Mesenchymal stem cell (in vitro differentiated cells and primary cell): ENCODE results near the gene FAT1.

Experiments
- DNase-seq: peaks from one replicate; pipeline ENCODE4 v3.0.0-alpha.2; 2013
- H2AFZ ChIP-seq: one replicate; pipeline ENCODE4 v1.6.1; 2013; ENCODE audit warnings: low read depth, mild to moderate bottlenecking, control low read depth, inconsistent platforms, low read length, moderate library complexity
- H2AK5ac ChIP-seq: 2 replicates; pipeline ENCODE4 v1.6.1; 2013; ENCODE audit warnings: low read length, moderate library complexity, mild to moderate bottlenecking, inconsistent platforms; ENCODE audit not compliant: severe bottlenecking
- H2BK120ac ChIP-seq: one replicate; pipeline ENCODE4 v1.6.1; 2013; ENCODE audit warnings: low read depth, mild to moderate bottlenecking, inconsistent platforms, low read length, moderate library complexity
- H2BK12ac ChIP-seq, 2 experiments: one replicate each; pipeline ENCODE4 v1.6.1; 2013; ENCODE audit warnings: inconsistent platforms in 2 of 2, low read length in 2 of 2, mild to moderate bottlenecking in 2 of 2, moderate library complexity in 2 of 2, control low read depth in 1 of 2
- H2BK15ac ChIP-seq: one replicate; pipeline ENCODE4 v1.6.1; 2013; ENCODE audit warnings: mild to moderate bottlenecking, low read depth, inconsistent platforms; ENCODE audit not compliant: poor library complexity, severe bottlenecking
- H2BK5ac ChIP-seq: 2 replicates; pipeline ENCODE4 v1.6.1; 2013; ENCODE audit warnings: low read depth, mild to moderate bottlenecking, low read length, control low read depth, inconsistent platforms; ENCODE audit not compliant: poor library complexity, severe bottlenecking
- H3K14ac ChIP-seq, 2 experiments: one replicate each; pipeline ENCODE4 v1.6.1; 2013; ENCODE audit warnings: inconsistent platforms in 2 of 2, low read length in 2 of 2, control low read depth in 1 of 2, mild to moderate bottlenecking in 1 of 2, moderate library complexity in 1 of 2
- H3K18ac ChIP-seq, 2 experiments: one replicate each; pipeline ENCODE4 v1.6.1; 2013; ENCODE audit warnings: inconsistent platforms in 2 of 2, low read length in 2 of 2, control low read depth in 1 of 2, low read depth in 1 of 2, mild to moderate bottlenecking in 1 of 2
- H3K23ac ChIP-seq, 2 experiments: one replicate each; pipeline ENCODE4 v1.6.1; 2013; ENCODE audit warnings: inconsistent platforms in 2 of 2, low read length in 2 of 2, mild to moderate bottlenecking in 2 of 2, moderate library complexity in 2 of 2, control low read depth in 1 of 2
- H3K27ac ChIP-seq: 2 replicates; pipeline ENCODE4 v1.5.1; 2013; ENCODE audit warnings: mild to moderate bottlenecking, moderate library complexity, low read length, control low read depth, inconsistent platforms; ENCODE audit not compliant: poor library complexity, severe bottlenecking
- H3K27me3 ChIP-seq, 2 experiments: 2 replicates each; pipeline versions ENCODE4 v1.6.1 to v1.7.0; 2013; ENCODE audit warnings: low read length in 2 of 2, mild to moderate bottlenecking in 2 of 2, moderate library complexity in 2 of 2, control low read depth in 1 of 2, inconsistent platforms in 1 of 2; ENCODE audit not compliant: control insufficient read depth in 1 of 2, insufficient read depth in 1 of 2
- H3K36me3 ChIP-seq, 2 experiments: 2 replicates each; pipeline versions ENCODE4 v1.6.1 to v1.7.0; 2013; ENCODE audit warnings: low read length in 2 of 2, control low read depth in 1 of 2, inconsistent platforms in 1 of 2, low read depth in 1 of 2, mild to moderate bottlenecking in 1 of 2; ENCODE audit not compliant: insufficient read depth in 2 of 2, control insufficient read depth in 1 of 2
- H3K4ac ChIP-seq, 2 experiments: one replicate each; pipeline ENCODE4 v1.6.1; 2013; ENCODE audit warnings: inconsistent platforms in 2 of 2, low read length in 2 of 2, mild to moderate bottlenecking in 2 of 2, moderate library complexity in 2 of 2, control low read depth in 1 of 2, low read depth in 1 of 2
- H3K4me1 ChIP-seq: 2 replicates; pipeline ENCODE4 v1.6.1; 2013; ENCODE audit warnings: low read depth, low read length, control low read depth; ENCODE audit not compliant: control insufficient read depth, insufficient read depth
- H3K4me2 ChIP-seq: 2 replicates; pipeline ENCODE4 v1.6.1; 2013; ENCODE audit warnings: low read length, mild to moderate bottlenecking, inconsistent platforms; ENCODE audit not compliant: poor library complexity, severe bottlenecking
- H3K4me3 ChIP-seq, 2 experiments: 2 replicates each; pipeline versions ENCODE4 v1.5.1 to v1.7.0; 2013; ENCODE audit warnings: low read length in 2 of 2, mild to moderate bottlenecking in 2 of 2, control low read depth in 1 of 2, low read depth in 1 of 2; ENCODE audit not compliant: insufficient read depth in 1 of 2
- H3K79me1 ChIP-seq: replicated peaks from 2 replicates; pipeline ENCODE4 v1.6.1; 2013; ENCODE audit warnings: mild to moderate bottlenecking, control low read depth, low read length, inconsistent platforms; ENCODE audit not compliant: poor library complexity, severe bottlenecking
- H3K9ac ChIP-seq: 2 replicates; pipeline ENCODE4 v1.7.0; 2013; ENCODE audit warnings: mild to moderate bottlenecking, low read length, moderate library complexity
- H3K9me3 ChIP-seq: 2 replicates; pipeline ENCODE4 v1.7.0; 2013; ENCODE audit warnings: mild to moderate bottlenecking, low read length; ENCODE audit not compliant: control insufficient read depth
- H4K8ac ChIP-seq: one replicate; pipeline ENCODE4 v1.6.1; 2013; ENCODE audit warnings: inconsistent platforms, mild to moderate bottlenecking, low read length, moderate library complexity
- H4K91ac ChIP-seq: one replicate; pipeline ENCODE4 v1.6.1; 2013; ENCODE audit warnings: mild to moderate bottlenecking, low read length, inconsistent platforms
- WGBS: methylation state at CpG from one replicate; pipeline ENCODE4 v1.1.7; 2013; ENCODE audit warnings: mixed read lengths; 5-methylcytosine and 5-hydroxymethylcytosine counted together

Gene FAT1

DNA sequence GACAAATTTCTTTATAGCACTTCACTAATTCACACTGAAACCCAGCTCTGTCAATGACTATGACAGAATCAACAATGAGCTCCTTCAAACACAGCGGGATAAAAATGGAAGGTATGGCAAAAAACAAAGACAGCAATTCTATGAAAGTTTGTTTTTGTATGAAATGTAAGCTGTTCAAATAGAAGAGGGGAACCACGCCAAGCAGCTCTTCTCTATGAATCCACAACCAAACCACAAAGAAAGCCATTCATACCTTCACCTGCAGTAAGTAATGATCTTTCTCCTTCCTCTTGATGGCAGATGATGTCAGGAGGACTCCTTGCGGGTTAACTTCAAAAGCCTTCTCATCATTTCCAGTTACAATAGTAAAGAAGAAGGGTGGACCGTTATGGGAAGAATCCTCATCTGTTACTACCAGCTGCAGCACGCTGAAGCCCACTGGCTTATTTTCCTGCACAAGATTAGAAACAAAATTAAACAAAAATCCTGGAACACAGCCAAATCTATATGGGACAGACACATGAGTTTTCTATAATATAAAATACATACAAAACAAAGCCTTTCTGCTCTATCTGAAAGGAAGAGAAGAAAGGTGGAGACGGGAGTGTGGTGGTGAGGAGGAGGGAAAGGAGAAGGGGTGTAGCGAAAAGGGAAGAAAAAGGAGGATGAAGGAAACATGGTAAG is 119.4 kb downstream of the FAT1 start:
- peaks cover 5% of the 10 kb centered on the region for H3K4me1 ChIP-seq
- DNase-seq: no peak
- no peak overlapping the region for H2BK12ac ChIP-seq
- H4K8ac ChIP-seq: no peak overlapping the region
- H3K27ac ChIP-seq: no peak overlapping the region
- no peak overlapping the region for H4K91ac ChIP-seq
- H2BK15ac ChIP-seq: no peak overlapping the region
- no peak overlapping the region for H2AFZ ChIP-seq
- H3K27me3 ChIP-seq: no peaks in the 10 kb centered on the region
- H3K9me3 ChIP-seq: no peaks in the 10 kb centered on the region
- no peak overlapping the region for H2AK5ac ChIP-seq
- no peak overlapping the region for H3K4me2 ChIP-seq
- H3K9ac ChIP-seq: no peak overlapping the region
- H3K14ac ChIP-seq: no peak overlapping the region
- H3K36me3 ChIP-seq: peaks cover 60 to 96% of the 10 kb centered on the region in 2 experiments
- H3K23ac ChIP-seq: no peak overlapping the region
- no peak overlapping the region for H3K4me3 ChIP-seq
- no peak overlapping the region for H3K18ac ChIP-seq
- H3K79me1 ChIP-seq: peaks cover 32% of the 10 kb centered on the region
- no peak overlapping the region for H2BK5ac ChIP-seq
- WGBS: 88% methylated on average over 5 of the region's 7 CpGs
- H2BK120ac ChIP-seq: no peak overlapping the region
- no peak overlapping the region for H3K4ac ChIP-seq

GRCh38 chr4:186602978-186603377 is 120.7 kb downstream of the FAT1 start:
- Histone ChIP-seq H3K4me2 (no peak overlapping the region), H4K91ac (no peak overlapping the region), H3K79me1 (peaks cover 30% of the 10 kb centered on the region), H3K27ac (no peak overlapping the region), H2AK5ac (no peak overlapping the region), H3K14ac (no peak overlapping the region), H2BK12ac (no peak overlapping the region), H2AFZ (no peak overlapping the region), H3K36me3 (peaks cover 60 to 96% of the 10 kb centered on the region in 2 experiments), H3K4me3 (no peak overlapping the region), H3K9ac (no peak overlapping the region), H2BK15ac (no peak overlapping the region), H2BK120ac (no peak overlapping the region), H3K27me3 (no peaks in the 10 kb centered on the region), H4K8ac (no peak overlapping the region), H3K9me3 (no peaks in the 10 kb centered on the region), H3K4ac (no peak overlapping the region), H3K4me1 (peaks cover 5% of the 10 kb centered on the region), H3K18ac (no peak overlapping the region), H3K23ac (no peak overlapping the region), H2BK5ac (no peak overlapping the region)
- 99% methylated on average over 7 of the region's 9 CpGs for WGBS
- DNase-seq: no peak

GRCh38 chr4:186599483-186599882 is 124.2 kb downstream of the FAT1 start:
- H3K4me1 ChIP-seq: no peaks in the 10 kb centered on the region
- H3K27ac ChIP-seq: no peak overlapping the region
- no peak overlapping the region for H3K4ac ChIP-seq
- H2BK12ac ChIP-seq: no peak overlapping the region
- H2AFZ ChIP-seq: no peak overlapping the region
- no peak overlapping the region for H2BK15ac ChIP-seq
- H4K91ac ChIP-seq: no peak overlapping the region
- DNase-seq: no peak
- no peak overlapping the region for H2AK5ac ChIP-seq
- no peaks in the 10 kb centered on the region for H3K9me3 ChIP-seq
- H2BK120ac ChIP-seq: no peak overlapping the region
- H3K79me1 ChIP-seq: peaks cover 38% of the 10 kb centered on the region
- H2BK5ac ChIP-seq: no peak overlapping the region
- H3K4me2 ChIP-seq: no peak overlapping the region
- no peak overlapping the region for H3K4me3 ChIP-seq
- H3K18ac ChIP-seq: no peak overlapping the region
- no peaks in the 10 kb centered on the region for H3K27me3 ChIP-seq
- H4K8ac ChIP-seq: no peak overlapping the region
- H3K9ac ChIP-seq: no peak overlapping the region
- H3K23ac ChIP-seq: no peak overlapping the region
- H3K36me3 ChIP-seq: peaks cover 55 to 100% of the 10 kb centered on the region in 2 experiments
- H3K14ac ChIP-seq: no peak overlapping the region
- 98% methylated on average over 10 of the region's 10 CpGs for WGBS

- Histone ChIP-seq H3K79me1 (peaks cover 38% of the 10 kb centered on the region), H2BK12ac (no peak overlapping the region), H3K4me2 (no peak overlapping the region), H2BK5ac (no peak overlapping the region), H3K36me3 (peaks cover 58 to 100% of the 10 kb centered on the region in 2 experiments), H2BK120ac (no peak overlapping the region), H4K8ac (no peak overlapping the region), H4K91ac (no peak overlapping the region), H3K4ac (no peak overlapping the region), H3K27me3 (no peaks in the 10 kb centered on the region), H2AFZ (no peak overlapping the region), H3K4me3 (no peak overlapping the region), H2AK5ac (no peak overlapping the region), H3K27ac (no peak overlapping the region), H3K14ac (no peak overlapping the region), H3K9me3 (no peaks in the 10 kb centered on the region), H3K18ac (no peak overlapping the region), H3K23ac (no peak overlapping the region), H2BK15ac (no peak overlapping the region), H3K9ac (no peak overlapping the region), H3K4me1 (no peaks in the 10 kb centered on the region)
- no peak for DNase-seq
- WGBS: 96% methylated on average over 7 of the region's 7 CpGs
These were observed 125.0 kb downstream of the FAT1 start for GRCh38 chr4:186598686-186599085.
